Body of pancreas (tissue), 4 donors: ENCODE data around the gene SEC24A. TPM values are rescaled to one million over a fixed set of nuclear protein-coding genes. Genes with fewer than 3 reads are reported as not detected.
A peak's percentile ranks its signal among the peaks of the same experiment; 100 is the strongest.

Experiments used
- ATAC-seq: fragments of 150-250 bp; one replicate; pipeline ENCODE4 v1.9.1; 2016
- DNase-seq, 4 donors: peaks; one replicate each; pipeline ENCODE4 v3.0.0-alpha.2; 2019
- H3K27ac ChIP-seq, 4 donors: fragments of 200-600 bp; sonication (generic); 1 replicate in 3 of 4; 2 replicates in 1 of 4; pipeline versions ENCODE4 v1.5.1 to v1.6.1; 2016 to 2019; ENCODE audit warnings: mild to moderate bottlenecking in 1 of 4, mixed read lengths in 1 of 4, moderate library complexity in 1 of 4
- H3K27me3 ChIP-seq, 2 donors: fragments of 200-600 bp; sonication (generic); one replicate each; pipeline ENCODE4 v1.6.0; 2016; ENCODE audit warnings: mild to moderate bottlenecking in 1 of 2
- H3K36me3 ChIP-seq, 2 donors: fragments of 200-600 bp; sonication (generic); replicated peaks in 1 of 2; 2 replicates each; pipeline ENCODE4 v1.5.1; 2016; ENCODE audit warnings: low read depth in 2 of 2; ENCODE audit not compliant: insufficient read depth in 1 of 2
- H3K4me1 ChIP-seq: fragments of 200-600 bp; sonication (generic); one replicate; pipeline ENCODE4 v1.6.0; 2016
- H3K4me3 ChIP-seq, 2 donors: fragments of 200-600 bp; sonication (generic); 1 replicate in 1 of 2; 2 replicates in 1 of 2; pipeline ENCODE4 v1.5.1; 2016 to 2019
- H3K9me3 ChIP-seq, 3 donors: fragments of 200-600 bp; sonication (generic); 1 replicate in 2 of 3; 2 replicates in 1 of 3; pipeline ENCODE4 v1.5.1; 2016
- CTCF ChIP-seq, 7 experiments: fragments of 450-650 bp in 4 of 7; fragments of 200-600 bp in 3 of 7; sonication (generic) in 3 of 7; IDR thresholded peaks; one replicate each; pipeline ENCODE4 v1.5.1; 2016 to 2019; ENCODE audit warnings: antibody characterized with exemption in 7 of 7
- POLR2A ChIP-seq, 3 donors: fragments of 450-650 bp; IDR thresholded peaks; one replicate each; pipeline ENCODE4 v1.6.1; 2016; ENCODE audit warnings: antibody characterized with exemption in 3 of 3, mild to moderate bottlenecking in 2 of 3
- WGBS, 2 donors: methylation state at CpG; one replicate each; pipeline ENCODE4 v1.1.5; 2017; 5-methylcytosine and 5-hydroxymethylcytosine counted together
- intact Hi-C: fragments of 100-400 bp; cut with DNase I; formaldehyde crosslinking; loops from one replicate; pipeline ENCODE4 v1.15.1; 2023
- total RNA-seq, 2 donors: library from RNA; depleted of rRNA; stranded (reverse); fragments of >200 nt; gene quantifications; one replicate each; pipeline ENCODE4 v1.1.0, GENCODE V29; 2016

Gene SEC24A
- total RNA-seq, 2 donors from 2014 or later, result 10.2 to 12.2 TPM

DNA sequence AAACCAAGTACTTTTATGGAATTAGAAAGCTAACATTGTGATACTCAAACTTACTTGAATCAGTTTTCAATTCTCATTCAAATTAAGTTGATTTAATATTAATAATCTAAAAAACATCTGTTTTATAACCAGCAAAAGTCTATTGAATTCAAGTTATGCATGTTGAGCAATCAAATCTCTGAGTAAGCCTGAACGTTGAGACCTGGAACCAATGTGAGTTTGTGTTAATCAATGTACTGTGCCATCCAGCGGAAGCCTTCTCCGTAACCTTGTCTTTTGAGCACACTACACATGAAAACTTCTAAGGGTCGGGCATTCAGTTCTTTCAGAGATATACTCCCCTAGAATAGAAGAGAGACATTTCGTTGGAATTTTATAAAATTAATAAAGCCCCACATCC is 41.9 kb upstream of the SEC24A start:
- Histone ChIP-seq H3K36me3 (peaks cover 7 to 23% of the 10 kb centered on the region in 2 donors), H3K4me1 (no peaks in the 10 kb centered on the region), H3K27ac (no peak overlapping the region), H3K27me3 (no peaks in the 10 kb centered on the region), H3K9me3 (no peaks in the 10 kb centered on the region), H3K4me3 (no peak overlapping the region)
- 80 to 82% methylated on average over 5 of the region's 5 CpGs for WGBS, 2 donors
- DNase-seq, result no peak
- TF ChIP-seq POLR2A (IDR thresholded peaks at IDR 0.05) (no peak), CTCF (IDR thresholded peaks at IDR 0.05) (no peak)
- ATAC-seq, result no peak
- intact Hi-C loops, result no loop called here

- TF ChIP-seq POLR2A (IDR thresholded peaks at IDR 0.05) (no peak), CTCF (IDR thresholded peaks at IDR 0.05) (no peak)
- 78 to 80% methylated on average over 3 of the region's 3 CpGs for WGBS, 2 donors
- no peaks in the 10 kb centered on the region for H3K4me1 ChIP-seq
- no peaks in the 10 kb centered on the region for H3K9me3 ChIP-seq
- H3K36me3 ChIP-seq, result peaks cover 7 to 28% of the 10 kb centered on the region in 2 donors
- intact Hi-C loops, result no loop called here
- DNase-seq (no peak), ATAC-seq (no peak)
- H3K4me3 ChIP-seq, result no peak overlapping the region
- H3K27me3 ChIP-seq, result no peaks in the 10 kb centered on the region
- H3K27ac ChIP-seq, result peak overlapping the region in 1 of 4 donors; percentile 1
Observed at GRCh38 chr5:134608555-134608954, 40.0 kb upstream of the SEC24A start.

GRCh38 chr5:134609232-134609851 is 39.2 kb upstream of the SEC24A start:
- H3K4me1 ChIP-seq, result no peaks in the 10 kb centered on the region
- intact Hi-C loops, result no loop called here
- H3K27me3 ChIP-seq, result no peaks in the 10 kb centered on the region
- no peak for ATAC-seq
- H3K27ac ChIP-seq, result peak overlapping the region in 1 of 4 donors; percentile 54
- no peak overlapping the region for H3K4me3 ChIP-seq
- TF ChIP-seq CTCF (IDR thresholded peaks at IDR 0.05) (no peak), POLR2A (IDR thresholded peaks at IDR 0.05) (no peak)
- H3K36me3 ChIP-seq, result peaks cover 7 to 29% of the 10 kb centered on the region in 2 donors
- WGBS, 2 donors, result 20 to 37% methylated on average over 3 of the region's 3 CpGs
- DNase-seq, result no peak
- no peaks in the 10 kb centered on the region for H3K9me3 ChIP-seq

DNA sequence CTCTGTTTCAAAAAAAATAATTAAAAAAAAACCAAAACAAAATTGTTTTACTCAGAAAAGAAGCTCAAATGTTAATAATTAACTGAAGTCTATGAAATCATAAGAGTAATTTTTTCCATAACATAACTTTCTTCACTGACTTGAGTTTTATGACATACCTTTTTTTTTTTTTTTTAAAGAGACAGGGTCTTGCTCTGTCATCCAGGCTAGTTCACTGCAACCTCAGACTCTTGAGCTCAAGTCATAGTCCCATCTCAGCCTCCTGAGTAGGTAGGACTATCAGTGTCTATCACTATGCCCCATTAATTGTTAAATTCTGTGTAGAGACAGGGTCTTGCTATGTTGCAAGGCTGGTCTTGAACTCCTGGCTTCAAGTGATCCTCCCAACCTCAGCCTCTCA is 37.9 kb upstream of the SEC24A start:
- no peak for DNase-seq
- Histone ChIP-seq H3K4me1 (no peaks in the 10 kb centered on the region), H3K27me3 (no peaks in the 10 kb centered on the region), H3K27ac (peak overlapping the region in 1 of 4 donors; percentile 54), H3K9me3 (no peaks in the 10 kb centered on the region), H3K4me3 (no peak overlapping the region), H3K36me3 (peaks cover 7 to 31% of the 10 kb centered on the region in 2 donors)
- TF ChIP-seq CTCF (IDR thresholded peaks at IDR 0.05), result no peak
- no peak for TF ChIP-seq POLR2A (IDR thresholded peaks at IDR 0.05)
- intact Hi-C loops, result no loop called here
- no peak for ATAC-seq

DNA sequence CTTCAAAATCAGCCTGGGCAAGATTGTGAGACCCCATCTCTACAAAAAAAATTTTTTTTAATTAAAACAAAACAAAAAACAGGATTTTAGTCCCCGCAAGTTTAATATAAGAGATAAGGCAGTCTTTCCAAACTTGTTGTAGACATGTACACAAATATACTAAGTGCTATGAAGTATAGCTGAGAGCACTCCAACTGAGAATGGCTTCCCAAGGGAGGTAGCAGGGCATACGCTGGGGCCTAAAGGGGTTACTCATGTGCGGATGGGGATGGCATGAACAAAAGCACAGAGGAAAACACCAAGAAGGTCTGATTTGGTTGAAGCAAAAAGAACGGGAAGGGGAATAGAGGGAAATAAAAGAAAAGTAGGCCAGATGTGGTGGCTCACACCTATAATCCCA is 37.1 kb upstream of the SEC24A start:
- no peak for ATAC-seq
- TF ChIP-seq CTCF (IDR thresholded peaks at IDR 0.05), result no peak
- TF ChIP-seq POLR2A (IDR thresholded peaks at IDR 0.05), result no peak
- intact Hi-C loops, result no loop called here
- peak overlapping the region in 1 of 4 donors; percentile 25 for H3K27ac ChIP-seq
- H3K36me3 ChIP-seq, result peaks cover 7 to 28% of the 10 kb centered on the region in 2 donors
- no peak overlapping the region for H3K4me3 ChIP-seq
- no peaks in the 10 kb centered on the region for H3K27me3 ChIP-seq
- 96 to 97% methylated on average over 4 of the region's 4 CpGs for WGBS, 2 donors
- DNase-seq, result no peak
- no peaks in the 10 kb centered on the region for H3K4me1 ChIP-seq
- no peaks in the 10 kb centered on the region for H3K9me3 ChIP-seq
